Lung (tissue), 12 donors: Measurements from ENCODE around the gene FAM53A. TPM values are rescaled to one million over a fixed set of nuclear protein-coding genes. Genes with fewer than 3 reads are reported as not detected.

Experiments
- ATAC-seq: fragments of 200-7000 bp; cut with Tn5 transposase; one replicate; pipeline ENCODE4 v1.9.1; 2020; ENCODE audit warnings: moderate number of reproducible peaks; ENCODE audit not compliant: insufficient read depth, low FRiP score
- DNase-seq, 3 donors: peaks; one replicate each; pipeline ENCODE4 v3.0.0-alpha.2; 2013 to 2017
- H3K27ac ChIP-seq, 2 donors: one replicate each; pipeline ENCODE4 v1.5.1; 2013; ENCODE audit warnings: mild to moderate bottlenecking in 2 of 2, moderate library complexity in 2 of 2, control low read depth in 1 of 2, inconsistent platforms in 1 of 2, low read depth in 1 of 2, low read length in 1 of 2
- H3K27me3 ChIP-seq, 3 donors: one replicate each; pipeline ENCODE4 v1.5.1; 2013; ENCODE audit warnings: low read length in 2 of 3; ENCODE audit not compliant: control insufficient read depth in 3 of 3, insufficient read depth in 3 of 3
- H3K36me3 ChIP-seq, 4 donors: one replicate each; pipeline ENCODE4 v1.5.1; 2013; ENCODE audit warnings: low read length in 4 of 4, mild to moderate bottlenecking in 1 of 4, moderate library complexity in 1 of 4; ENCODE audit not compliant: control insufficient read depth in 4 of 4, insufficient read depth in 4 of 4
- H3K4me1 ChIP-seq, 5 donors: one replicate each; pipeline ENCODE4 v1.5.1; 2013; ENCODE audit warnings: low read length in 5 of 5, mild to moderate bottlenecking in 2 of 5, moderate library complexity in 1 of 5; ENCODE audit not compliant: control insufficient read depth in 5 of 5, insufficient read depth in 5 of 5
- H3K4me3 ChIP-seq: one replicate; pipeline ENCODE4 v1.5.1; 2013; ENCODE audit warnings: mild to moderate bottlenecking, control low read depth, moderate library complexity
- H3K9ac ChIP-seq, 2 donors: one replicate each; pipeline ENCODE4 v1.5.1; 2013; ENCODE audit warnings: low read length in 2 of 2, control low read depth in 1 of 2; ENCODE audit not compliant: insufficient read depth in 1 of 2
- H3K9me3 ChIP-seq, 4 donors: one replicate each; pipeline ENCODE4 v1.5.1; 2013; ENCODE audit warnings: low read length in 3 of 4, mild to moderate bottlenecking in 1 of 4, moderate library complexity in 1 of 4; ENCODE audit not compliant: control insufficient read depth in 4 of 4, insufficient read depth in 3 of 4
- CTCF ChIP-seq: IDR thresholded peaks from 2 replicates; pipeline ENCODE4 v1.5.1; 2012; ENCODE audit warnings: mild to moderate bottlenecking; ENCODE audit errors: control extremely low read depth, extremely low read depth
- WGBS, 2 donors: extraction: QIAGEN DNeasy Blood & Tissue Kit; methylation state at CpG; one replicate each; pipeline ENCODE4 v1.1.7; 2013; 5-methylcytosine and 5-hydroxymethylcytosine counted together
- polyA plus RNA-seq, 2 donors: library from polyadenylated mRNA; stranded (reverse); fragments of 200-250 nt; gene quantifications; one replicate each; pipeline ENCODE4 v1.2.1, GENCODE V29; 2013
- total RNA-seq, 2 donors: library from RNA; depleted of rRNA in 1 of 2; stranded (reverse); fragments of >200 nt in 1 of 2; gene quantifications; one replicate each; pipeline ENCODE4 v1.2.1, GENCODE V29; 2014 to 2021
- donor health status: control.
- donor health status: control.
- donor health status: Bipolar disorder and iron deficiency.
- donor health status: healthy.
- donor health status: DM: yes; HTN: yes; CAD: no.

The FAM53A gene
- total and polyA plus RNA-seq, 4 donors, result 1.4 to 2.8 (median 2.2) TPM

- no peaks in the 10 kb centered on the region for H3K9me3 ChIP-seq
- DNase-seq (no peak), ATAC-seq (no peak)
- TF ChIP-seq CTCF, result no peak
- H3K4me1 ChIP-seq, result no peaks in the 10 kb centered on the region
- no peak overlapping the region for H3K4me3 ChIP-seq
- no peak overlapping the region for H3K27ac ChIP-seq
- H3K27me3 ChIP-seq, result peaks cover 0 to 3% (median 0%) of the 10 kb centered on the region in 3 donors
- no peaks in the 10 kb centered on the region for H3K36me3 ChIP-seq
- H3K9ac ChIP-seq, result no peak overlapping the region
- WGBS, 2 donors, result 82 to 96% methylated on average over 7 to 14 of the region's 16 CpGs
Measured at GRCh38 chr4:1627417-1628313, 56.4 kb downstream of the FAM53A start.

- Histone ChIP-seq H3K9ac (no peak overlapping the region), H3K4me3 (no peak overlapping the region), H3K36me3 (no peaks in the 10 kb centered on the region), H3K27me3 (no peaks in the 10 kb centered on the region), H3K4me1 (no peaks in the 10 kb centered on the region), H3K9me3 (no peaks in the 10 kb centered on the region), H3K27ac (no peak overlapping the region)
- 91 to 95% methylated on average over 8 to 9 of the region's 9 CpGs for WGBS, 2 donors
- no peak for TF ChIP-seq CTCF
- DNase-seq (no peak), ATAC-seq (no peak)
Measured at GRCh38 chr4:1626941-1627340, 57.2 kb downstream of the FAM53A start.

GRCh38 chr4:1626151-1626550 lies 58.0 kb downstream of the FAM53A start:
- WGBS, 2 donors, result 81 to 88% methylated on average over 16 of the region's 16 CpGs
- ATAC-seq (no peak), DNase-seq (no peak)
- Histone ChIP-seq H3K27me3 (no peaks in the 10 kb centered on the region), H3K36me3 (no peaks in the 10 kb centered on the region), H3K4me3 (no peak overlapping the region), H3K9ac (no peak overlapping the region), H3K4me1 (no peaks in the 10 kb centered on the region), H3K27ac (no peak overlapping the region), H3K9me3 (peaks cover 0 to 2% (median 0%) of the 10 kb centered on the region in 4 donors)
- TF ChIP-seq CTCF, result no peak
